ENCODE results near the gene CCBE1. TPM values are rescaled to one million over a fixed set of nuclear protein-coding genes. Genes with fewer than 3 reads are reported as not detected.

The CCBE1 gene
- total and polyA plus RNA-seq, 9 of the 15 experiments (the other 6 are each of a cell fraction or from before 2014, with no cell fraction given): 0.20 TPM; not detected in 8

- H3K9ac ChIP-seq (ENCODE audit: insufficient read depth in 1 of 2, low read depth in 2 of 2, low read length in 2 of 2): no peak overlapping the region
- H3K4me2 ChIP-seq (ENCODE audit: insufficient read depth, low read length): no peak overlapping the region
- 0% methylated on average over 6 of the region's 6 CpGs for WGBS (ENCODE audit: insufficient coverage, low coverage, missing lambda C conversion rate)
- no peaks in the 10 kb centered on the region for H3K79me2 ChIP-seq (ENCODE audit: control insufficient read depth, insufficient read depth, low read length)
- TF ChIP-seq FOXJ2 (tag; IDR thresholded peaks at IDR 0.05): no peak
- no peak for TF ChIP-seq E2F8 (IDR thresholded peaks at IDR 0.05; ENCODE audit: low read depth, partially characterized antibody)
- no peak for TF ChIP-seq TEAD2 (tag; IDR thresholded peaks at IDR 0.05)
- no peak for TF ChIP-seq CHD1 (IDR thresholded peaks at IDR 0.05; ENCODE audit: low read length)
- no peak for TF ChIP-seq SUPT5H (IDR thresholded peaks at IDR 0.05)
- no peak for TF ChIP-seq NCOA1 (IDR thresholded peaks at IDR 0.05; ENCODE audit: low read depth)
- TF ChIP-seq ZNF184 (CRISPR knock-in tag; IDR thresholded peaks at IDR 0.05): no peak
- no peak for TF ChIP-seq RERE (CRISPR knock-in tag; IDR thresholded peaks at IDR 0.05; ENCODE audit: borderline replicate concordance)
- TF ChIP-seq, protein P1, sequence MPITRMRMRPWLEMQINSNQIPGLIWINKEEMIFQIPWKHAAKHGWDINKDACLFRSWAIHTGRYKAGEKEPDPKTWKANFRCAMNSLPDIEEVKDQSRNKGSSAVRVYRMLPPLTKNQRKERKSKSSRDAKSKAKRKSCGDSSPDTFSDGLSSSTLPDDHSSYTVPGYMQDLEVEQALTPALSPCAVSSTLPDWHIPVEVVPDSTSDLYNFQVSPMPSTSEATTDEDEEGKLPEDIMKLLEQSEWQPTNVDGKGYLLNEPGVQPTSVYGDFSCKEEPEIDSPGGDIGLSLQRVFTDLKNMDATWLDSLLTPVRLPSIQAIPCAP (CRISPR knock-in tag; IDR thresholded peaks at IDR 0.05; ENCODE audit: borderline replicate concordance): no peak
- TF ChIP-seq HDAC6 (IDR thresholded peaks at IDR 0.05; ENCODE audit: low read depth, low read length): no peak
- TF ChIP-seq E2F3 (CRISPR knock-in tag; IDR thresholded peaks at IDR 0.05): no peak
- TF ChIP-seq TAF7 (tag; IDR thresholded peaks at IDR 0.05): no peak
- no peak for TF ChIP-seq ZZZ3 (IDR thresholded peaks at IDR 0.05)
- ChIA-PET CTCF (ENCODE audit: low intra/inter-chr PET ratio) (no interaction called here), POLR2A (no interaction called here)
- H3K4me1 ChIP-seq (replicated peaks in 1 of 2; ENCODE audit: control insufficient read depth in 2 of 2, insufficient read depth in 2 of 2, low read length in 2 of 2): no peaks in the 10 kb centered on the region
- H3K4me3 ChIP-seq: no peak overlapping the region
- FAIRE-seq (no peak), DNase-seq (ENCODE audit: extremely low read depth in 1 of 4, low spot score in 3 of 4) (no peak), ATAC-seq (no peak)
- intact Hi-C loops (cut with micrococcal nuclease): no loop called here
- no peaks in the 10 kb centered on the region for H3K36me3 ChIP-seq (ENCODE audit: control insufficient read depth, insufficient read depth, low read length)
- no peaks in the 10 kb centered on the region for H3K9me1 ChIP-seq (ENCODE audit: control insufficient read depth, insufficient read depth, low read length)
- H3K9me3 ChIP-seq (replicated peaks; ENCODE audit: control insufficient read depth, insufficient read depth, low read depth, low read length): no peaks in the 10 kb centered on the region
- no peak overlapping the region for H2AFZ ChIP-seq (ENCODE audit: low read depth, low read length)
- H4K20me1 ChIP-seq (replicated peaks; ENCODE audit: control insufficient read depth, insufficient read depth, low read length): no peaks in the 10 kb centered on the region
- in situ Hi-C loops (cut with MboI): loop anchor here (10.0 kb wide), 1 partner anchor 185 kb away; no protein-coding TSS in a partner anchor
- H3K27me3 ChIP-seq (ENCODE audit: control insufficient read depth in 2 of 2, insufficient read depth in 2 of 2, low read length in 2 of 2): no peaks in the 10 kb centered on the region; a peak in 1 of 5 replicates
- H3K27ac ChIP-seq (ENCODE audit: extremely low read depth, low read depth, low read length): no peak overlapping the region
- no TSS peak for BruUV-seq (replicated peaks)
These were observed 67.3 kb downstream of the CCBE1 start for GRCh38 chr18:59629894-59630293.
